ENCODE measurements around the gene GFAP.

GFAP gene

GRCh38 chr17:44932096-44932786, 16.9 kb upstream of the GFAP start:
- FAIRE-seq (no peak), DNase-seq (ENCODE audit: low spot score) (no peak)

GRCh38 chr17:44931376-44931775, 16.1 kb upstream of the GFAP start:
- FAIRE-seq, result no peak
- DNase-seq (ENCODE audit: low spot score), result no peak

- FAIRE-seq (no peak), DNase-seq (ENCODE audit: low spot score) (no peak)
Measured at GRCh38 chr17:44930667-44931066, 15.4 kb upstream of the GFAP start.

- DNase-seq (ENCODE audit: low spot score) (no peak), FAIRE-seq (no peak)
Measured at GRCh38 chr17:44928950-44929720, 13.8 kb upstream of the GFAP start.

GRCh38 chr17:44928136-44928535, 12.8 kb upstream of the GFAP start:
- DNase-seq (ENCODE audit: low spot score) (no peak), FAIRE-seq (no peak)

- no peak for FAIRE-seq
- DNase-seq (ENCODE audit: low spot score), result no peak
Measured at GRCh38 chr17:44927696-44928095, 12.4 kb upstream of the GFAP start.

- no peak for DNase-seq (ENCODE audit: low spot score)
- FAIRE-seq, result no peak
Measured at GRCh38 chr17:44926821-44927525, 11.7 kb upstream of the GFAP start.

GRCh38 chr17:44925731-44926697, 10.7 kb upstream of the GFAP start:
- FAIRE-seq (no peak), DNase-seq (ENCODE audit: low spot score) (no peak)

GRCh38 chr17:44924107-44924544, 8.8 kb upstream of the GFAP start:
- FAIRE-seq (peak; percentile 42), DNase-seq (ENCODE audit: low spot score) (no peak)

GRCh38 chr17:44922746-44923470, 7.6 kb upstream of the GFAP start:
- DNase-seq (ENCODE audit: low spot score) (no peak), FAIRE-seq (no peak)

GRCh38 chr17:44922136-44922535, 6.8 kb upstream of the GFAP start:
- DNase-seq (ENCODE audit: low spot score) (no peak), FAIRE-seq (no peak)

- FAIRE-seq, result no peak
Measured at GRCh38 chr17:44921122-44921882, 6.0 kb upstream of the GFAP start.

GRCh38 chr17:44920565-44920940, 5.3 kb upstream of the GFAP start:
- FAIRE-seq (no peak), DNase-seq (ENCODE audit: low spot score) (no peak)

More at GRCh38 chr17:44921122-44921882, 6.0 kb upstream of the GFAP start:
- no peak for DNase-seq (ENCODE audit: low spot score)

- DNase-seq (ENCODE audit: low spot score), result peak; percentile 91
- FAIRE-seq, result peak; percentile 91
Measured at GRCh38 chr17:44919885-44920564, 4.7 kb upstream of the GFAP start.

- no peak for DNase-seq (ENCODE audit: low spot score)
- FAIRE-seq, result no peak
Measured at GRCh38 chr17:44919411-44919810, 4.1 kb upstream of the GFAP start.

- FAIRE-seq, result no peak
Measured at GRCh38 chr17:44918006-44918405, 2.7 kb upstream of the GFAP start.

GRCh38 chr17:44917456-44917855, 2.2 kb upstream of the GFAP start:
- no peak for DNase-seq (ENCODE audit: low spot score)
- FAIRE-seq, result peak; percentile 35

More at GRCh38 chr17:44918006-44918405, 2.7 kb upstream of the GFAP start:
- DNase-seq (ENCODE audit: low spot score), result no peak

GRCh38 chr17:44916781-44917241, 1.5 kb upstream of the GFAP start:
- FAIRE-seq (peak; percentile 86), DNase-seq (ENCODE audit: low spot score) (peak; percentile 79)

All from urothelium cell line (cell line).